Measurements from ENCODE around the gene TMCC2.

The TMCC2 gene

DNA sequence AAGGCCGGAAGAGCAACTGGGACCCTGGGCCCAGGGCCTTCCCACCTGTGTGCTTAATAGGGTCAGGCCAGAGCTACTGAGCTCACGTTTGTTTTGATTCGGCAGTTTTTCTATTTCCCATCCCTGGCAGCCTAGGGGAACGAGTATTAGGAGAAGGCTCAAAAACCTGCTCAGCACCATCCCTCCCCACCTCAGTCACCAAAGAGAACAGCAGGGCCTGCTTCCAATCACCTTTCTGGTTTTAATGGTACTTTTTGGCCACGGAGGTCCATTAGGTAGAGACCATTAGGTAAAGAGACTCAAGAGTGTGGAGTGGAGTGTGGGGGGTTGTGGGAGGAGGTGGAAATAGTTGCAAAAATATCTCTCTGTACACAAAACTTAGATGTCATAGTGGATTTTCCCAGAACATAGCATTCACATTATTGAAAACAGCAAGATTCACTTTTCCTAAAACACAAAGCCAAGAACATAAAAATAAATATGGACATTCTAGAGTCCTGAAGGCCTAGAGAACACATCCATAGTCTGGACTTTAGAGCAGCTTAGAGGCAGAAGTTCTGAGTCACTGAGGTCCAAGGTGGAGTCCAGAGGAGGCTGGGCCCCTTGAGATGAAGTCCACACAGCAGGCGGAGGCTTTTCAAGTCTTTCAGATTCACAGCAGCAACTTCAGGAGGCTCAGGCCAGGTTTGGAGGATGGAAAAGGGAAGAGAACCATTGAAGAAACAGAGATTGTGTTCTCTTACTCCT lies 74.3 kb downstream of the TMCC2 start:
- no peak for TF ChIP-seq SPI1 (IDR thresholded peaks at IDR 0.05; ENCODE audit: borderline replicate concordance, low read depth)
- H3K27ac ChIP-seq (replicated peaks) = no peak overlapping the region
- H3K4me3 ChIP-seq (replicated peaks; ENCODE audit: insufficient read depth, low read length) = no peak overlapping the region
- DNase-seq (ENCODE audit: low read depth in 1 of 2, low spot score in 1 of 2) = no peak
- no peaks in the 10 kb centered on the region for H3K27me3 ChIP-seq (ENCODE audit: insufficient read depth, poor library complexity, severe bottlenecking)

DNA sequence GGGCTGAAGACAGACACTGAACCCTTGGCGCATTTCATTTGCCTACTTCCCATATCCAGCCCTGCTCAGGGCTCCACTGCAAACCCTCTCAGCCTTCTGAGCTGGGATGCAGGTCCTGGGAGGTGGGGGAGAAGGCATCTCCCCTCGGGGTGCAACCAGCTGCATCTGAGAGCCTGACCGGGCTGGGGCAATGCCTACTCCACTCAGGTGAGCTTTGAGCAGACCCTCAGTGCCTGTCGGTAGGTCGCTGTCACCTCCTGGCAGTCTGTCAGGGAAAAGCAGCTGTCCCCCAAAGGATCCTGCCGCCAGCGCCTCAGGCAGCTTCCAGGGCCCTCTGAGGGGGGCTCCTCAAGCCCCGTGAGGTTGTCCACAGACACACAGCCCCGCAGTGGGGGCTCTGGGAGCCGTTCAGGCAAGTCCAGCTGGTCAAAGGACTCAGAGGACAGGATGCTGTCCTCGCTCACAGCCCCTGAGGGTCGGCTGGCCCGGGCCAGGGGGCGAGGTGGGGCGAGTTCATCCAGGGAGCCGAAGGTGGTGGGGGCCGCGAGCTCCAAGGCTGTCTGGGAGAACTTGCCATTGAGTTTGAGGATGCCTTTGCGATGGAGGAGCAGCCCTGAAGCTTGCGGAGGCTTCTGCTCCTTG lies 75.6 kb downstream of the TMCC2 start:
- DNase-seq (ENCODE audit: low read depth in 1 of 2, low spot score in 1 of 2) = no peak
- TF ChIP-seq POLR2AphosphoS5 (IDR thresholded peaks at IDR 0.05; ENCODE audit: low read depth) (no peak), GABPA (IDR thresholded peaks at IDR 0.05; ENCODE audit: low read depth) (no peak), SPI1 (IDR thresholded peaks at IDR 0.05; ENCODE audit: borderline replicate concordance, low read depth) (no peak)
- TF ChIP-seq, protein P1, sequence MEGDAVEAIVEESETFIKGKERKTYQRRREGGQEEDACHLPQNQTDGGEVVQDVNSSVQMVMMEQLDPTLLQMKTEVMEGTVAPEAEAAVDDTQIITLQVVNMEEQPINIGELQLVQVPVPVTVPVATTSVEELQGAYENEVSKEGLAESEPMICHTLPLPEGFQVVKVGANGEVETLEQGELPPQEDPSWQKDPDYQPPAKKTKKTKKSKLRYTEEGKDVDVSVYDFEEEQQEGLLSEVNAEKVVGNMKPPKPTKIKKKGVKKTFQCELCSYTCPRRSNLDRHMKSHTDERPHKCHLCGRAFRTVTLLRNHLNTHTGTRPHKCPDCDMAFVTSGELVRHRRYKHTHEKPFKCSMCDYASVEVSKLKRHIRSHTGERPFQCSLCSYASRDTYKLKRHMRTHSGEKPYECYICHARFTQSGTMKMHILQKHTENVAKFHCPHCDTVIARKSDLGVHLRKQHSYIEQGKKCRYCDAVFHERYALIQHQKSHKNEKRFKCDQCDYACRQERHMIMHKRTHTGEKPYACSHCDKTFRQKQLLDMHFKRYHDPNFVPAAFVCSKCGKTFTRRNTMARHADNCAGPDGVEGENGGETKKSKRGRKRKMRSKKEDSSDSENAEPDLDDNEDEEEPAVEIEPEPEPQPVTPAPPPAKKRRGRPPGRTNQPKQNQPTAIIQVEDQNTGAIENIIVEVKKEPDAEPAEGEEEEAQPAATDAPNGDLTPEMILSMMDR (IDR thresholded peaks at IDR 0.05; ENCODE audit: insufficient read depth, low read length) = no peak
- TF ChIP-seq, protein P2, sequence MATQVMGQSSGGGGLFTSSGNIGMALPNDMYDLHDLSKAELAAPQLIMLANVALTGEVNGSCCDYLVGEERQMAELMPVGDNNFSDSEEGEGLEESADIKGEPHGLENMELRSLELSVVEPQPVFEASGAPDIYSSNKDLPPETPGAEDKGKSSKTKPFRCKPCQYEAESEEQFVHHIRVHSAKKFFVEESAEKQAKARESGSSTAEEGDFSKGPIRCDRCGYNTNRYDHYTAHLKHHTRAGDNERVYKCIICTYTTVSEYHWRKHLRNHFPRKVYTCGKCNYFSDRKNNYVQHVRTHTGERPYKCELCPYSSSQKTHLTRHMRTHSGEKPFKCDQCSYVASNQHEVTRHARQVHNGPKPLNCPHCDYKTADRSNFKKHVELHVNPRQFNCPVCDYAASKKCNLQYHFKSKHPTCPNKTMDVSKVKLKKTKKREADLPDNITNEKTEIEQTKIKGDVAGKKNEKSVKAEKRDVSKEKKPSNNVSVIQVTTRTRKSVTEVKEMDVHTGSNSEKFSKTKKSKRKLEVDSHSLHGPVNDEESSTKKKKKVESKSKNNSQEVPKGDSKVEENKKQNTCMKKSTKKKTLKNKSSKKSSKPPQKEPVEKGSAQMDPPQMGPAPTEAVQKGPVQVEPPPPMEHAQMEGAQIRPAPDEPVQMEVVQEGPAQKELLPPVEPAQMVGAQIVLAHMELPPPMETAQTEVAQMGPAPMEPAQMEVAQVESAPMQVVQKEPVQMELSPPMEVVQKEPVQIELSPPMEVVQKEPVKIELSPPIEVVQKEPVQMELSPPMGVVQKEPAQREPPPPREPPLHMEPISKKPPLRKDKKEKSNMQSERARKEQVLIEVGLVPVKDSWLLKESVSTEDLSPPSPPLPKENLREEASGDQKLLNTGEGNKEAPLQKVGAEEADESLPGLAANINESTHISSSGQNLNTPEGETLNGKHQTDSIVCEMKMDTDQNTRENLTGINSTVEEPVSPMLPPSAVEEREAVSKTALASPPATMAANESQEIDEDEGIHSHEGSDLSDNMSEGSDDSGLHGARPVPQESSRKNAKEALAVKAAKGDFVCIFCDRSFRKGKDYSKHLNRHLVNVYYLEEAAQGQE (IDR thresholded peaks at IDR 0.05; ENCODE audit: insufficient replicate concordance, low read depth) = no peak
- Histone ChIP-seq H3K4me3 (replicated peaks; ENCODE audit: insufficient read depth, low read length) (no peak overlapping the region), H3K27me3 (ENCODE audit: insufficient read depth, poor library complexity, severe bottlenecking) (no peaks in the 10 kb centered on the region), H3K27ac (replicated peaks) (no peak overlapping the region)

DNA sequence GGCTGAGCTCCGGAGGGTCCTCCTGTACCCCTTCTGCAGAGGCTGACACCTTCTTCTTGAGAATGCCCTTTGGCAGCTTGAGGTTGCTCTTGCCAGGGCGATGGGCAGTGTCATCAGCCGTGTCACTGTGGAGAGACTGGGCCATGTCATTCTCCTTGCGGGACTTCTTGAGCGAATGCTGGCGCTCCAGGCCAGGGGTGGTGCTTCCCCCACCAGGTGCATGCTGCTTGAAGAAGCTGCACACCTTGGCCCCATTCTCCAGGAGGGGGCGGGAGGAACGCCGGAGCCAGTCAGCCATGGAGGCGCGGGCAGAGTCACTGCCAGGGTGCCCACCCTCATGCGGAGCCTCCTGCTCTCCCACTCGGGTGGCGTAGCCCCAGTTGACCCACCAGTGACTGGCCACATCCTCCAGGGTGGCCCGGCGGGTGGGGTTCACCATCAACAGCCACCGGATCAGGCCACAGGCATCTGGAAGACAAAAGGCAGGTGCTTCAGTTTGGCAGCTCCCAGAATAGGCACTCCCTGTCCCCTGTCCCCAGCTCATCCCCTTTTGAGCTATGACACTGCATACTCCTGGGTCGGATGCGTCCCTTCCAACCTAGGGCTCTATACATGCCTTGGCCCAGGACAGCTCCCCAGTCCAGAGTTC lies 76.4 kb downstream of the TMCC2 start:
- TF ChIP-seq SPI1 (IDR thresholded peaks at IDR 0.05; ENCODE audit: borderline replicate concordance, low read depth) = no peak
- TF ChIP-seq, protein P2 (IDR thresholded peaks at IDR 0.05; ENCODE audit: insufficient replicate concordance, low read depth) = no peak
- TF ChIP-seq GABPA (IDR thresholded peaks at IDR 0.05; ENCODE audit: low read depth) = no peak
- TF ChIP-seq, protein P1 (IDR thresholded peaks at IDR 0.05; ENCODE audit: insufficient read depth, low read length) = no peak
- TF ChIP-seq POLR2AphosphoS5 (IDR thresholded peaks at IDR 0.05; ENCODE audit: low read depth) = no peak
- Histone ChIP-seq H3K27me3 (ENCODE audit: insufficient read depth, poor library complexity, severe bottlenecking) (no peaks in the 10 kb centered on the region), H3K27ac (replicated peaks) (no peak overlapping the region), H3K4me3 (replicated peaks; ENCODE audit: insufficient read depth, low read length) (no peak overlapping the region)
- DNase-seq (ENCODE audit: low read depth in 1 of 2, low spot score in 1 of 2) = no peak

DNA sequence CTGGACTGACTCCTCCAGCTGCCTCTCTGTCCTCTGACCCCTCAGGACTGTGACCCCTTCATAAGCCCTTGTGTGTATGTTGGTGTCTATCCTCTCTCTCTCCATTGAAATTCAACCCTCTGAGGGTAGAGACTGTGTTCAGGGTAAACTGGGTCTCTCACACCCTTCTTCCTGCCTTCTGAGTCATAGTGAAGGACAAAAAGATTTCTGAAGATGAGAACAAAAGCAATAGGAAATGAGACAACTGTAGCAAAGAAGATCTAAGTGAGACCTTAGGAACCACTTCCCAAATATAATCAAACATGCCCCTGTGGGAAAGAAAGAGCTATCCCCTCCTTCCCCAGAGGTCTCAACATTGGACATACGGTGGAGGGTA lies 76.9 kb downstream of the TMCC2 start:
- TF ChIP-seq, protein P2 (IDR thresholded peaks at IDR 0.05; ENCODE audit: insufficient replicate concordance, low read depth) = no peak
- no peak for TF ChIP-seq GABPA (IDR thresholded peaks at IDR 0.05; ENCODE audit: low read depth)
- TF ChIP-seq POLR2AphosphoS5 (IDR thresholded peaks at IDR 0.05; ENCODE audit: low read depth) = no peak
- H3K27ac ChIP-seq (replicated peaks) = no peak overlapping the region
- no peaks in the 10 kb centered on the region for H3K27me3 ChIP-seq (ENCODE audit: insufficient read depth, poor library complexity, severe bottlenecking)
- DNase-seq (ENCODE audit: low read depth in 1 of 2, low spot score in 1 of 2) = no peak
- H3K4me3 ChIP-seq (replicated peaks; ENCODE audit: insufficient read depth, low read length) = no peak overlapping the region

All from HL-60 (cell line).